Activated T-helper 1 cell treated with anti-CD3 and anti-CD28 coated beads, Interleukin-2, amount 50 U/mL, for 16 hours (primary cell): ENCODE measurements around the gene MXD4.

Experiments
- DNase-seq, 2 donors: peaks; one replicate each; pipeline ENCODE4 v3.0.0-alpha.2; 2020; ENCODE audit warnings: low read depth in 1 of 2, low spot score in 1 of 2

MXD4 gene

DNA sequence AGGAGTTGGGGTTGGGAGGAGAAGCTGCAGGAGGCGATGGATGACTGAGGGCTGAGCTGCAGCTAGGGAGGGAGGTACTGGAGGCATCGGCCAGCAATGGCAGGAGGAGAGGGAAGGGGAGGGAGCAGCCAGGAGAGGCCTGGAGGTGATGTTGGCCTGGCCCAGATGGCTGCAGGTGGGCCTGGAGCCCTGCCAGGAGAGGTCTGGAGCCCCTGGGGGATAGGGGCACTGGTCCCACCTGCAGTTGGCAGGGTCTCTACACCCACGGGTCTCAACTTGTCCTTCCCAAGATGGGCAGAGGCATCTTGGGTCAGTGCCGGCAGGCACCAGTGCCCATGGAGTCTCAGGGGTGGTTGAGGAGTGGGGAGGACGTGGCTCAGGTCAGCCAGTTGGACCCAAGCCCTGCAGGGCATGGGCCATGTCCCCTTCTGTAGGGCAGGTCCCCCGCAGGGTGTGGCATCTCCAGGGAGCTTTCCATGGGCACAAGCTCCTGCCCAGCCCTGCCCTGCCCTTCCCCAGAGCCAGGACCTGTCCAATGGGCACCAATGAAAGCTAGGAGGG is 2.7 kb upstream of the MXD4 start:
- no peak for DNase-seq

DNA sequence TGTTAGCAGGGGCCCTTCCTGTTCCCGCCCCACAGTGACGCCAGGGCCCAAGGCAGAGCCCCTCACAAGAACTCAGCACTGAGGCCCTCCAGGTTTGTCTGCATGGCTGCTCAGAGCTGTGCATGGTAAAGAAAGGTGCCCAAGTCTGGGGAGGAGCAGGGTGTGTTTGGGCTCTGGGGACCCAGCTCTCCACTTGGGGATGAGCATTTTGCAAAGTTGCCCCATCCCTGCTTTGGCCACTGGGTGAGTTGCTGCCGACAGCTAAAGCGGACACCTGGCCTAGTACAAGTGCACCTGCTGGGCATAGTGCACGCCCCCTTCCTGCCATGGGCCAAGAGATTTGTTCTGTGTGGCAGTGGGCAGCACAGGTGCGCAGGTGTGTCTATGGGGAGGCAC is 2.0 kb upstream of the MXD4 start:
- DNase-seq, result no peak

DNA sequence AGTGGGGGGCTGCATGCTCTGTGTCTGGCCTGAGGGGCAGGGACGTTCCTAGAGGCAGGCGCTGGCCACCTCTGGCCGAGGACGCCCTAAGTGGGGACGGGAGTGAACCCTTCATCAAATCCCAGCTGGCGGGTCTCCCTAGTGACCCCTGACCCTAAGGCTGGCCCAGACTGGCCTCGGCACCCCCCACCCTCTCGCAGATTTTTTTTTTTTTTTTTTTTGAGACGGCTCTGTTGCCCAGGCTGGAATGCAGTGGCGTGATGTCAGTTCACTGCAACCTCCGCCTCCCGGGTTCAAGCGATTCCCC is 988 bp upstream of the MXD4 start:
- no peak for DNase-seq

GRCh38 chr4:2262145-2262943 is 435 bp upstream of the MXD4 start:
- DNase-seq, result peak; percentile 93 to 97

GRCh38 chr4:2261110-2261852 is 628 bp downstream of the MXD4 start:
- peak; percentile 30 to 43 for DNase-seq

DNA sequence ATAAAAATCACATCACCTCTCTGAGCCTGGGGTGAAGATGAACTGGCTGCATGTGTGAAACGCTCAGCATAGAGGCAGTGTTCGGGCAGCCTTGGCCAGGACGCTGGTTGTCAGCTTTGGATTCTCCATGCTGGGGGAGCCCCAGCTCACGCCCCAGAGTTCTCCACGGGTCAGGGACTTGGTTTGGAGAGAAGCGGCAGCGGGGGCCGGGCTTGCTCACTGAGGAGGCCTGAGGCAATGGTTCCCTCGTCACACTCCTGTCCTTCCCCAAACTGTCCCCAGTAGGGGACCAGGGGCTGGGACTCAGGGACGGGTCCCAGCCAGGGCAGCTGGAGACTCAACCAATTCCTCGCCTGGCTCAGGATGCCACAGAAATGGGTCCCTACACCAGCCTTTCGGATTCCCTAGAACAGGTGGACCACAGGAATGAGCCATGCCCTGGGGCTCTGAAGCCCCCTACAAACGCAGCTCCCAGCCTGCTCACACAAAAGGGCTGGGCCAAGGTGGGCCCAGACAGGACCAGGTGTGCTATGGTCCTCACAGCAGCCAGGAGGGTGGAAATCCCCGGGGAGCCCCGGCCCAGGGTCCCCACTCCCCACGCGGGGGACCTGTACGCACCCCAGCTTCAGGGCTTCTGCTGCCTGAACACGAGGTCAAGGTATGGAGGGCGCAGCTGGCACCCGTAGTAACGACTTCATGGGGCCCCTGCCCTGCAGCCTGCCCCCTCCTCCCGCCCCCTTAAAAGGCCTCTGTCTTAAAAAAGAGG is 1.4 kb downstream of the MXD4 start:
- peak in 1 of 2 donors; percentile 3 for DNase-seq

- DNase-seq, result peak in 1 of 2 donors; percentile 3
Measured at GRCh38 chr4:2259541-2260343, 2.2 kb downstream of the MXD4 start.

GRCh38 chr4:2259036-2259540 is 2.8 kb downstream of the MXD4 start:
- DNase-seq, result peak in 1 of 2 donors; percentile 2

DNA sequence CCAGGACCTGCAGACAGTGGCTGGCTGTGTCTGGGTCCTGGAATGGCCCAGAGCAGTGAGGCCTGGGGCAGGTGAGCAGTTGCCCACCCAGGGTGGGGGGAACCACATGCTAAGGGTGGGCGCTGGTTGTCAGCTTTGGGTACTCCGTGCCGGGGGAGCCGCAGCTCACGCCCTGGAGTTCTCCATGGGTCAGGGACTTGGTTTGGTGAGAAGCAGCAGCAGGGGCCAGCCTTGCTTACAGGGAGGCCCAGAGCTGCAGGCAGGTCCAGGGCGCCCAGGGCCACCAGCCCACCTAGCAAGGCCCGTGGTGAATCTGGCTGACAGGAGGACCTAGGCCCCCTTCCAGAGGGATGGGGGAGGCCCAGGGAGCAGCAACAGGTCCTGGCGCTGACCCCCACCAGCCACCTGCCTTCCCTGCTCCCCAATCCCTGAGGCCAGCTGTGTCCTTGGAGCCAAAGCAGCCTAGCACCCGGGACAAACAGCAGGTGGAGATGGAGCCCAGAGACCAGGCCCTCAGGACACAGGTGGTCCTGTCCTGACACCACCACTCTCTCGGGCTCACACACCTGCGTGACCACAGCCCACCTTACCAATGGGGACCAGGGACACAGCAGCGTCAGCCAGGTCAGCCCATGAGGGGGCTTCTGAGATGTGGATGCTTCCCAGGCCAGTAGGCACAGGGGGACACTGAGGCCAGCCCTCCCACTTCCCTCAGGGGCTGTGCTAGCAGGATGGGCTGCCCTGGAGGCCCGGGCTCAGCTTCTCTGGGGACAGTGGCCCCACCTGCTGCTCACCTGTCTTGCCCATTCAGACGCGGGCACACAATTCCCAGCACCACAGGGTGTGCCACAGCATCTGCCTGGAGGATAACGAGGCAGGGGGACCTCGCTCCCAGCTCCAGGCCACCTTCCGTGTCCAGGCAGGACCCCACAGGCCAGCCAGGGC is 3.5 kb downstream of the MXD4 start:
- peak in 1 of 2 donors; percentile 2 for DNase-seq

GRCh38 chr4:2257361-2258081 is 4.4 kb downstream of the MXD4 start:
- DNase-seq, result no peak

DNA sequence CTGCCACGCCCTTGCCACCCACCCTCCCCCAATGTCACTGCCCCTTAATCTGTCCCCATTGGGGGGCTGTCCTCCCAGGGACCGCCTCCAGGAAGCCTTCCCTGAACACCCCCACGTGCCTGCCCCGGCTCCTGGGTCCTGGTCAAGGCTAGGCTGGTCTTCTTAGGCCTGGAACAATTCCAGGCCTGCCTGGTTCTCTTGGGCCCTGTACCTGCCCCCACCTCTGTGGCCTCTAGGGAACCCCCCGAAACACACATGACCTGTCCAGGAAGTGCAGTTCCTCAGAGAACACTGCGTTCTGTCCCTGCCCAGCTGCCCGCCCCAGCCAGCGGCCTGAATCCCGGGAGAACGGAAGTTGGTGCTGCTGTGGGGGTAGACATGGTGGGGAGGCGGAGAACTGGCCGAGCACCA is 5.1 kb downstream of the MXD4 start:
- DNase-seq, result peak in 1 of 2 donors; percentile 2

DNA sequence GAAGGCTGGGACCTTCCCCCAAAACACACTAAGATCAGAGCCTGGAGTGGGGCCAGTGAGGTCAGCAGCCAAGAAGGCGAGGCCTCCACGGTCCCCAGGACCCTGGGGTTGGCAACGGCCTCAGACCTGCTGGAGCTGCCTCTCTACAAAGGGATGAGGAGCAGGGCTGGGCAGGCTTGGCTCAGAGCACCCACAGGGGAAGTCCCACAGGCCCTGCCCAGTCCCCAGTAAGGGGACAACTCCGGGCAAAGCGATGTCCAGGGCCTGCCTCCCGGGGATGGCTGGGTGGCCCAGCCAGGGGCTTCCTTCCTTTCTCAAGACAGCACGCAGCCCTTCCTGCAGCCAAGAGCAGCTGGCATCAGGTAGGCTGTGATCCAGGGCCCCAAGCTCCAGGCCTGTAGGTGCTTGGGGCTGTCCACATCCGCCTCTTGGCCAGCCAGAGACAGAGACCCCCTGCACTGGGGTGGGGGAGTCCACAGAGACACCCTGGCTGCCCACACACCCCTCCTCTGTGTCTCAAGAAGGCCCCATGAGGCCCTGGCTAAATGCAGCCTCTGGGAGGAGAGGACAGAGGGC is 5.7 kb downstream of the MXD4 start:
- peak in 1 of 2 donors; percentile 3 for DNase-seq

DNA sequence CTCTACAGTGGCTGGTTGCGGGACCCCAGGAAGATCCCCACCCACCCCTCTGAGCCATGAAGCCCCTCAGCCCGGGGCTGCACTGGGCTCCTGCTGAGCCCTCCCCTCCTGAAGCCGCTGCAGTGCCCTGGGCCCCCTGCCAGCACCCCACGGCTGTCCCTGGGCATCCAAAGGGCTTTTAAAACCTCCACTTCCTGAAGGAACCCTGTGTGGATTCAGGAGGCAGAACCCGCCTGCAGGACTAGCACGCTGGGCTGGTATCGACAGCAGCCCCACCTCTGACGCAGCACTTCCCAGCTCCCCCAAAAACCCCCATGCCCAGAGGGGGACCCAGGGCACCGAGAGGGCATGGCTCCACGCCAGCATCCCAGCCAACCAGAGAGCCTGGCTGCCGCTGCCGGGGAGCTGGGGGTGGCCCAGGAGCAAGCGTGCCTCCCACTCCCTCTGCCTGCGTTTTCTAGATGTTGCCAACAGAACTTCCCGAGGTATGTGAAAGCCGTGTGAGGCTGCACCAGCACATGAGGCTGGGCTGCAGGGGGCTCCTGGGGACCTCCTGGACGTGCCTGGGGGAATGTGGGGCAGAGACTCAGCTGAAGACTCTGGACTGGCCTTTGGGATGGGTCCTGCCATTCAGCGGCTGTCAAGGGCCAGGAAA is 6.3 kb downstream of the MXD4 start:
- no peak for DNase-seq

GRCh38 chr4:2254665-2255500 is 7.0 kb downstream of the MXD4 start:
- peak in 1 of 2 donors; percentile 3 for DNase-seq

DNA sequence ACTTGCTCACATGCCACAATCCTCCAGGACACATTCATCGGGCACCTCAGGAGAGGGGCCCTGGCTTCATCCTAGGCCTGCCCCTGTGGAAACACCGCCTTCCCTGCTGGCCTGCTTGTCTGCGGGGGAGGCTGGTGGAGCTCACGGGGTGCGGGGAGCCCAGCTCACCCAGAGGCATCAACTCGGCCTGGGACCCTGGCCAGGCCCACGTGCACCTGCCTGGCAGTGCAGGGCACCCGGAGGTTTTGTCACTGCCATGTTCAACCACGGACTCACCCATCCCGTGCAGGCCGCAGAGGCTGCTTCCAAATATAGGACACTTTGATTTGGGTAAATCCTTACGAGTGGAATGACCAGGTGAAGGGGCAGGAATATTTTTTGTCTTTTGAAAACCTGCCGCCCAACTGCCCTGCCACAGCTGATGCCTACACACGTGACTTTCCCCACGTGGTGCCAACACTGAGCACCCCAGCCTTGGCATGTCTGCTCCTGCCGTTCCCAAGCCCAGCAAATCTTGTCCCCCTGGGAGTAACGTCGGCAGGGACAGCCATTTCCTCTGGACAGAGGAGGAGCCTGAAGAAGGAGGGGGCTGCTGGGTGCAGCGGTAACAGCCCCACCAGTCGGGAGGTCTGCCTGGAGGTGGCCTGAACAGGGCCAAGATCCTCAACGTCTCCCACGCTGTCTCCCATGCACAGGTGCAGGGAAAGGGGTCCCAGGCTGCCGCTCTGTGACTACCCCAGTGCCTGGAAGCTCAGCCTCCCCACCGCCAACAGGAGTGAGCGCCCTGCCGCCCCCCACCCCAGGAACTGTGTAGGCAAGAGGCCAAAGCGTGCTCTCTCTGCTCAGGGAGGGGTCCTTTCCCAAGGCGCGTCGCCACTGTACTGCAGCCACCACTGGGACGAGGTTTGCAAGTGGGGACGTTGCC is 8.5 kb downstream of the MXD4 start:
- peak in 1 of 2 donors; percentile 3 for DNase-seq

DNA sequence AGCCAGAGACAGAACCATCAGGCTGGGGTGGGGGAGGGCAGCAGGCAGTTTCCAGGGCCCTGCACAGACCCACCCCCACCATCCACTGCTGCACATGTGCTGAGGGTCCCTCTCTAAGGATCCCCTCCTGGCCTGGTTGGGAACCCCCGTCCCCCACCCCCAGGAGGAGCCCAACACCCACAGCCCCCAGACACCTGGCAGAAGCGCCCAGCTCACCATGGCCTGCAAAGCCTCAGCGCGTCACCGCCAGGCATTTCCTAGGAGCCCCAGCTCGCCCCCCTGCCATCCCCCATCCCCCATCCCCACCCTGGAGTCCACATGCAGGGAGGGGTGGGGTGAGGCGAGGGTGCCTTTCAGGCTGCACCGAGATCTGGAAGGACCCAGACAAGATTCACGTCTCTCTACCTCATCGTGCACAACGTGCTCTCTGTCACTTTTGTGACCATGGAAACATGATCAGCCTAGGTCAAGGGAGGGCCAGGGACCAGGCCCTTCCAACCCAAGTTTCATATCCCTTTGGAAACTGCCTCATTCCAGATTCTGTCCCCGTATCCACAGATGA is 9.3 kb downstream of the MXD4 start:
- no peak for DNase-seq
